GM12801 (cell line): ENCODE data around the gene RXRA.

ENCODE experiments used
- TF ChIP-seq, protein P1 (sequence below): IDR thresholded peaks from one replicate; pipeline ENCODE4 v1.5.1; 2011; ENCODE audit warnings: control low read depth; ENCODE audit not compliant: insufficient read length; ENCODE audit errors: extremely low read depth

Gene RXRA

DNA sequence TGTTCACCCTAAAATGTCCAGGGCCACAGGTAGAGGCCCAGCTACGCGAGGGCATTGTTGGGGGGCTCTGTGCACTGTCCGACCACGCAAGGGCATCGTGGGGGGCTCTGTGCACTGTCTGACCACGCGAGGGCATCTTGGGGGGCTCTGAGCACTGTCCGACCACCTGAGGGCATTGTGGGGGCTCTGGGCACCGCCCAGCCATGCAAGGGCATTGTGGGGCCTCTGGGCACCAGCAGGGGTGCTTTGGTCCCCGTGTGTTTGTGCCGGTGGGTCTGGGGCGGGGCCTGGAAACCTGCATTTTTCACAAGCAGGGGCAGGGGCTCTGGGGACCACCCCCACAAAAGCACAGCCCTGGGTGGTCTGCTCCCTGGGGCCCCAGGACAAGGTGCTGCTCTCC lies 41.5 kb upstream of the RXRA start:
- TF ChIP-seq, protein P1, sequence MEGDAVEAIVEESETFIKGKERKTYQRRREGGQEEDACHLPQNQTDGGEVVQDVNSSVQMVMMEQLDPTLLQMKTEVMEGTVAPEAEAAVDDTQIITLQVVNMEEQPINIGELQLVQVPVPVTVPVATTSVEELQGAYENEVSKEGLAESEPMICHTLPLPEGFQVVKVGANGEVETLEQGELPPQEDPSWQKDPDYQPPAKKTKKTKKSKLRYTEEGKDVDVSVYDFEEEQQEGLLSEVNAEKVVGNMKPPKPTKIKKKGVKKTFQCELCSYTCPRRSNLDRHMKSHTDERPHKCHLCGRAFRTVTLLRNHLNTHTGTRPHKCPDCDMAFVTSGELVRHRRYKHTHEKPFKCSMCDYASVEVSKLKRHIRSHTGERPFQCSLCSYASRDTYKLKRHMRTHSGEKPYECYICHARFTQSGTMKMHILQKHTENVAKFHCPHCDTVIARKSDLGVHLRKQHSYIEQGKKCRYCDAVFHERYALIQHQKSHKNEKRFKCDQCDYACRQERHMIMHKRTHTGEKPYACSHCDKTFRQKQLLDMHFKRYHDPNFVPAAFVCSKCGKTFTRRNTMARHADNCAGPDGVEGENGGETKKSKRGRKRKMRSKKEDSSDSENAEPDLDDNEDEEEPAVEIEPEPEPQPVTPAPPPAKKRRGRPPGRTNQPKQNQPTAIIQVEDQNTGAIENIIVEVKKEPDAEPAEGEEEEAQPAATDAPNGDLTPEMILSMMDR, result no peak

DNA sequence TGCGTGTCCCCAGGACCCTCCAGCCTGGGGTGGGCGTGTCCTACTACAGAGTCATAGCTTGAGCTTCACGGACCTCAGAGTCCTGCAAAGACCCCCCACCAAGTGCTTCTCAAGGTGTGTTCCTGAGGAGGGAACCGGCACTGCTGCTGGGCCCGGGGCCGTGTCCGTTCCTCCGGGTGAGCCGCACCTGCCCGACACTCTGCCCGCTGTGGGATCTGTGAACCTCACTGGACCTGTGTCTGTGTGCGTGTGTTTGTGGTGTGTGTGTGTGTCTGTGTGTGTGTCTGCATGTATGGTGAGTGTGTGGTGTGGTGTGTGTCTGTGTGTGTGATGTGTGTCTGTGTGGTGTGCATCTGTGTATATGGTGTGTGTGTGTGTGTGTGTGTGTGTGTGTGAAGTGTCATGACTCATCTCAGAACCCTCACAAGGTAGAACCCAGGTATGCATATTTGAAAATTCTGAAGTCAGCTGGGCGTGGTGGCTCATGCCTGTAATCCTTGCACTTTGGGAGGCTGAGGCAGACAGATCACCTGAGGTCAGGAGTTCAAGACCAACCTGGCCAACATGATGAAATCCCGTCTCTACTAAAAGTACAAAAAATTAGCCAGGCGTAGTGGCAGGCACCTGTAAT lies 40.9 kb upstream of the RXRA start:
- TF ChIP-seq, protein P1, result no peak

DNA sequence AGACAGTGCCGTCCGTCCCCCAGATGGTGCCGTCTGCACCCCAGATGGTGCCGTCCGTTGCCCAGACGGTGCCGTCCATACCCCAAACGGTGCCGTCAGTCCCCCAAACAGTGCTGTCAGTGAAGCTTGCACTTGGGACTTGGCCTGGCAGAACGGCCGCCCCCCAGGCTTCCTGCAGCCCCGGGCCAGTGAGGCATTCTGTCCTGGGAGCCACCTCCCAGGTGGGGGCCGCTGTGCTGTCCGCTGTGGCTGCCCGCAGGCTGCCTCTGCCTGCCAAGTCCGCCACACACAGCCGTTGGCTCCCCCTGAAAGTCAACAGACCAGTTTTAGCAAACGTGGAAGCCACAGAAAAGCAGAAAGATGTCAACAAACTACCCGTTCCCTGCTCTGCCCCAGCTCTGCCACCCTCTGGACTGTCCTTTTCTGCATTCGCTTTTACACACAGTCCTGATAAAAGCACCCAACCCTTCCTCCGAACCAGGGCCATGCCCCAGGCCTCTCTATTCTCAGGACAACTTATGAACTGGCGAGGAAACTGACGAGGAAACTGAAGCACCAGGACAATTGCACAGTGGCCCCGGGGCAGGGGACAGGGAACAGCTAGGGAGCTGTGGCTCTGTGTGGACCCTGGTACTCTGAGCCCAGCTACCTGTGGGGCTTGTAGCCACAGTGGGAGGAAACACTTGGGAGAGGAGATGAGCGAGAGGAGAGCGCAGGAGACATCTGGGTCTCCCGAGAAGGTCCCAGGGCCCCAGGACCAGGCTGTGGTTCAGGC lies 39.6 kb upstream of the RXRA start:
- TF ChIP-seq, protein P1, result no peak

DNA sequence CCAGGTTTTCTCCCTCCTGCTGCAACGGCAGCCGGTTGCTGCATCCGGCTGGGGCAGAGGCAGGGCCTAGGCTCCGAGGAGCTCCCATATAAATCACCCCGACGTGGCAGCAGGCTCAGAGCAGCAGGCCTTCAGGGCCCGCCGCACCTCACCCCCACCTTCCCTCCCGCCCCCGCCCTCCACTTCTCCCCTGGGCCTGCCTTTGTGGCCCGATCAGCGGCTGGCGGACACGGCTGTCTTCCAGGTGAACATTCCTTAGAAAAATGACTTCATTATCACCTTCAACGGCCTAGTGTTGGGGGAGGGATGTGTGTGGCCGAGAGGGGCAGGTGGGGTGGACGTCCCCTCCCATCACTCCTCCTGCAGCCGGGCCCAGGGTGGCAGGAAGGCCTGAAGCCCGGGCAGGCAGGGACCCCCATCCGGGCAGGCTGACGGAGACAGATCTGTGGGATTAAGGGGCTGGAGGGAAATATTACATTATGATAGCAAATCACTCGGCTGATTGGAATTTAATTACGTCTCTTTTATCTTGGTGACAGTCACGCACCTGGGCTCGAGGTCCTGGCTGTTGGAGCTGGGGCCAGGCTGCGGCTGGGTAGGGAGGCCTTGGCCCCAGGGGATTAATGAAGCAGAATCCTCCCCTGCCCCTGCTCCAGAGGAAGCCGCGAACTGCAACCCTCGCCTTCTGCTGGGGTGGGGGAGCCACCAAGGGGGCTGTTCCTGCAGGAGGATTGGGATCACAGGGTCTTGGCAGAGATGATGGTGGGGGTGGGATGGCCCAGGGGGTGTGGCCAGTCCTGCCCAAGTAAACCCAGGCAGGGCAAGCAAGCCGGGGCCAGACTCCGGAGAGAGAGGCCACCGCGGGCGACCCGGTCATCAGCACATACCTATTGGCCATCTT lies 38.4 kb upstream of the RXRA start:
- TF ChIP-seq, protein P1, result no peak

DNA sequence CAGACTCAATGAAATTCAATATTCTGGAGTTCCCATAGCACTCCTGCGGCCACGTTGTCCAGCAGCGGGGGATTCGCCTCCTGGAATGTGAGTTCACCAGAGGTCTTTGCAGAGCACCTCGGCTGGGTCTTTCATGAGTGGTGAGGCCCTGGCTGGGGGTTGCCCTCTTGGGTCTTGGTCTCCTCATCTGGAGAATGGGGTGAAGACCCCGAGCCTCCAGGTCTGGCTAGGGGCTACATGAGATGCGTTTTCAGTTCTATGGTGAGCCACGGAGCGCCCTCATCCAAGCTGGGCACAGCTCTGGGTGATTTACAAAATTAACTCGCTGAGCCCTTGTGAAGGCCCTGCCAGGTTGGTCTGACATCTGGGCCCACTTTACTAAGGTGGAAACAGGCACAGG lies 37.5 kb upstream of the RXRA start:
- TF ChIP-seq, protein P1, result no peak

DNA sequence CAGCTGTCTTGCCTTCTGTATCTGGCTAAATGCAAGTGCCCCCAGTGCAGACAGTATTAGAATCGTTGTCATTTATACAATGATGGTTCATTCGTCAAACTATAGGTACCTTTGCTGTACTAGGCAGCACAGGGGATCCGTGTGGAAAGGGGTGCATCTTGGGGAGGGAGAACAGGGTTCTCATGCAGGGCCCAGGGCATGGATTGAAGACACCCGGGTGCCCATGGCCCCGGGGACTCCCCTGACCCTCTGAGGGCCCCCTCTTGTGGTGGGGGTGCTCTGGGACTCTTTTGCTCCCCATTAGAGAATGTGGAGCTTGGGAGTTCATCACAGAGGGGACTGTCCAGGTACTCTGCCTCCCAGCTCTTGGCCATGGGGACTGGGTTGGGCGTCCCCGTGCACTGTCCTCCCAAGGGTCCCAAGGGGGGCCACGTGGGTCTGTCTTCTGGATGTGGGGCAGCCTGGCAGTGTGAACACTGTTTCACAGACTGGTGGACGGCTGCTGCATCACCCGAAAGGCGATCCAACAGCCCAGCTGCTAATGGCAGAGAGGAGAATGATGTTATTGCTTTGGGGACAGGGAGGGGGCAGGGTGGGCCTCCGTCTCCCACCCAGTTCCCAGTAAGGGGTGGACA lies 36.9 kb upstream of the RXRA start:
- TF ChIP-seq, protein P1, result no peak
